Measurements from ENCODE around the gene HOXA5. TPM values are rescaled to one million over a fixed set of nuclear protein-coding genes. Genes with fewer than 3 reads are reported as not detected.
A peak's percentile ranks its signal among the peaks of the same experiment; 100 is the strongest.

The HOXA5 gene
- polyA plus RNA-seq, 1 donor: 76.0 TPM

- DNase-seq: no peak
Measured at GRCh38 chr7:27108390-27109127, 34.9 kb downstream of the HOXA5 start.

DNA sequence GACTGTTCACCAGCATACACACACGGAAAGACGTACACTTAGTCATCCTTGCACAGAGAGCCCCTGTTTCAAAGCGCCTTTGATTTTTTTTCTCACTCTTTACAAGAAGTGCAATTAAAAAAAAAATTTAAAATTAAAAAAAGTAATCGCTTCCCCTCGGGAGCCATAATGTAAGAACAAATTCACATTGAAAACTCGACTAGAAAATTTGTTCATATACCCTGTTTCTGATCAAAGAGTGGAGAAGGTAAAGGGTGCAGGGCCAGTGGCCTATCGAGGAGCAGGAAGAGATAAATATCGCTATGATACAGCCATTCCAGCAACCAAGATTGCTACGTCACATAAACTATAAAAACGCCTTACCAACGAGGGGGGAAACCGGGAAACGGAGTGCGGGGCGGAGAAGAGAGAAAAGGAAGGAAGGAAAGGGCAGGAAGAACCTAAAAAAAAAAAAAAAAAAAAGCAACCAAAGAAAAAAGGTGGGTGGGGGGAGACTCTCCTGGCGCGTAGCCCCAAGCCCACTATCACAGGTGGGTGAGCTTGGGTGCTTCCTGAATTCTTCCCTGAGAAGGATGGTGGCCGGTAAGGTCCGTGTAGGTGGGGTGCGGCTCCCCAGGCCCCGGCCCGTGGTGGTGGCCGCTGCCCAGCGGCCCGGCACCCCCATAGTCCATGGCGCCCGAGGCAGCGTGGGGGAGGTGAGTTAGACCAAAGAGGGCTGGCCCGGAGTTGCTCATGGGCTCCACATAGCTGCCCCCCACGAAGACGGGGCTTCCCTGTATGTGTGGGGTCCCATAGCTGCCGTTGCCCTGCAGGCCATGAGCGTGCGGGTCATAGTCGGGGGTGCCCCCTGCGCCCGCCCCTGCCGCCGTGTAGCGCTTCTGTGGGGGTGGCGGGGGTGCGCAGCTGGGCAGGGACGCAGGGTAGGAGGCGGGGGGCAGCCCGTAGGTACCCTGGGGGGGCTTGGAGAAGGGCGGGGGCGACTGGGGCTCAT is 35.8 kb downstream of the HOXA5 start:
- no peak for DNase-seq

DNA sequence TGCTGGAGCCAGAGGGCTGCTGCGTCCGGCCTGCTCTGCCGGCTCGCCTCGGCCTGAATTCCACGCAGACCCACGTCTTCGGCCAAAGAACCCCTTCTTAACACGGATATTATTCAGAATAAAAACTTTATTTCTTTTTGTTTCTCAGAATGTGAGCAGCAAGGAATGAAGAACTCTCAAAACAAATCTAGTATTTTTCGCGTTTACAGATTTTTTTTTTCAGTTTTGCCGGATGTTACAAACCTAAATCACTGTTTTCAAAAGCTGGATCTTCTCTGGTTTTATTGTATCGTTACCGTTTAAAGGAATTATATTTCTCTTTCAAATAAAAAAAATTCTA is 36.6 kb downstream of the HOXA5 start:
- DNase-seq: no peak

GRCh38 chr7:27106181-27106900 is 37.1 kb downstream of the HOXA5 start:
- peak; percentile 44 for DNase-seq

GRCh38 chr7:27105301-27106031 is 38.0 kb downstream of the HOXA5 start:
- peak; percentile 33 for DNase-seq

GRCh38 chr7:27104341-27105058 is 39.0 kb downstream of the HOXA5 start:
- DNase-seq: peak; percentile 84

- peak; percentile 53 for DNase-seq
Measured at GRCh38 chr7:27103489-27104226, 39.8 kb downstream of the HOXA5 start.

GRCh38 chr7:27102581-27103442 is 40.7 kb downstream of the HOXA5 start, which contains the start of gene HOXA2:
Gene HOXA2, minus strand, starts transcription at chr7:27102683. Its CDS starts 183 bp downstream, at chr7:27102500.
- peak; percentile 74 for DNase-seq

DNA sequence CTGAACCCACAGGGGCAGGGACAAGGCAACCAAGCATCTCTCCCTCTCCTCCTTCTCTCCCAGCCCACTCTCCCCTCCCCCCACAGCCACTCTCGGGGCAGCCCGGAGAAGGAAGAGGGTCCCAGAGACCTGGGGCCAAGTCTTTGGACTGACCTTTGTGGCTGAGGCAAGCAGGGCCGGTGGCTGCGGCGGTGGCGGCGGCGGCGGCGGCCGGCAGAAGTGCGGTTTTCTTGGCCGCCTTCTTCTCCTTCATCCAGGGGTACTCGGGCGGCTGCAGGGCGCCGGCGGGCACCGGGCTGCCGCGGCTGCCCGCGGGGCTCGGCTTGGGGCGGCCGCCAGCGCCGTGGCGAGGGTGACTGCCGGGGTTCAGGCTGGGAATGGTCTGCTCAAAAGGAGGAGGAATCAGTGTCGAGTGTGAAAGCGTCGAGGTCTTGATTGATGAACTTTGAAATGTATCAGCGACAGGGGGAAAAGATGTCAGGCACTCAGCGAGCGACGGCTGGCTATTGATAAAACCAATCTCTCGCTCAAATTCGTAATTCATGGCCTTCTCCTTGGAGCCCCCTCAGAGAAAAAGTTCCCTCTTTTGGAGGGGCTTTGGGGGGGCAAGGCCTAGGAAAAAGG is 41.4 kb downstream of the HOXA5 start:
- peak; percentile 49 for DNase-seq

GRCh38 chr7:27101171-27101956 is 42.1 kb downstream of the HOXA5 start:
- peak; percentile 83 for DNase-seq

- peak; percentile 56 for DNase-seq
Measured at GRCh38 chr7:27100694-27101170, 42.7 kb downstream of the HOXA5 start.

- peak; percentile 36 for DNase-seq
Measured at GRCh38 chr7:27099453-27100370, 43.8 kb downstream of the HOXA5 start.

- DNase-seq: peak; percentile 89
Measured at GRCh38 chr7:27098578-27099451, 44.7 kb downstream of the HOXA5 start.

- DNase-seq: peak; percentile 20
Measured at GRCh38 chr7:27097686-27098577, 45.5 kb downstream of the HOXA5 start.

Measured in left kidney (tissue), 2 donors.